ENCODE measurements around the gene TMA16. TPM values are rescaled to one million over a fixed set of nuclear protein-coding genes. Genes with fewer than 3 reads are reported as not detected.

The TMA16 gene
- total and polyA plus RNA-seq, 2 donors (not counting 3 experiments of a cell fraction or from before 2014, with no cell fraction given), result 4.2 to 42.7 TPM

GRCh38 chr4:163473576-163473975 is 20.9 kb upstream of the TMA16 start, which contains the start of gene TKTL2:
Gene TKTL2 (minus strand): TSS chr4:163473754. CDS start chr4:163473734, 20 bp downstream.
- H3K79me2 ChIP-seq (ENCODE audit: control insufficient read depth, insufficient read depth, low read length), result no peaks in the 10 kb centered on the region
- H3K9me1 ChIP-seq (replicated peaks; ENCODE audit: control insufficient read depth, extremely low read depth, insufficient read depth, low read length), result no peaks in the 10 kb centered on the region
- H3K4me1 ChIP-seq (ENCODE audit: control insufficient read depth, extremely low read depth, insufficient read depth, low read length), result no peaks in the 10 kb centered on the region
- intact Hi-C loops (cut with micrococcal nuclease) (no loop called here), dilution Hi-C loops (cut with MboI; ENCODE audit: extremely low pct_ligation_motif_present, low sequenced_read_pairs) (no loop called here)
- no peak within 1 kb of the TSS for H3K4me3 ChIP-seq (replicated peaks in 1 of 3; ENCODE audit: insufficient read depth in 1 of 3, low read depth in 1 of 3, low read length in 3 of 3)
- H3K27me3 ChIP-seq (ENCODE audit: control insufficient read depth in 2 of 2, insufficient read depth in 2 of 2, low read length in 2 of 2), result peaks cover 0 to 3% of the 10 kb centered on the region in 2 experiments
- no peaks in the 10 kb centered on the region for H4K20me1 ChIP-seq (replicated peaks; ENCODE audit: control insufficient read depth, extremely low read depth, insufficient read depth, low read length)
- CTCF ChIA-PET, result no interaction called here
- no peaks in the 10 kb centered on the region for H3K36me3 ChIP-seq (ENCODE audit: control insufficient read depth in 2 of 2, extremely low read depth in 1 of 2, insufficient read depth in 2 of 2, low read length in 2 of 2)
- H3K9me3 ChIP-seq (replicated peaks; ENCODE audit: control insufficient read depth, insufficient read depth, low read length), result no peaks in the 10 kb centered on the region
- BruUV-seq (replicated peaks), result no TSS peak
- no peak within 1 kb of the TSS for H2AFZ ChIP-seq (ENCODE audit: low read depth, low read length)
- POLR2A ChIA-PET, result no interaction called here
- no peak for FAIRE-seq
- H3K27ac ChIP-seq (ENCODE audit: insufficient read depth, low read depth, low read length), result no peak within 1 kb of the TSS
- no peak for TF ChIP-seq MYC (IDR thresholded peaks at IDR 0.05; ENCODE audit: low read depth, low read length)
- TF ChIP-seq POLR2AphosphoS5 (IDR thresholded peaks at IDR 0.05; ENCODE audit: insufficient read depth, low read depth, low read length), result no peak
- TF ChIP-seq GATA2 (IDR thresholded peaks at IDR 0.05; ENCODE audit: insufficient read depth, insufficient read length, low read depth, low read length), result no peak
- TF ChIP-seq MAX (IDR thresholded peaks at IDR 0.05; ENCODE audit: insufficient read depth, insufficient read length), result no peak
- H3K9ac ChIP-seq (replicated peaks; ENCODE audit: extremely low read depth, insufficient read depth, low read length), result no peak within 1 kb of the TSS
- DNase-seq (ENCODE audit: low read depth, low spot score), result no peak
- H3K4me2 ChIP-seq (ENCODE audit: insufficient read depth, low read length), result no peak within 1 kb of the TSS

GRCh38 chr4:163474027-163474426 is 20.5 kb upstream of the TMA16 start:
- H3K4me1 ChIP-seq (ENCODE audit: control insufficient read depth, extremely low read depth, insufficient read depth, low read length), result no peaks in the 10 kb centered on the region
- H3K79me2 ChIP-seq (ENCODE audit: control insufficient read depth, insufficient read depth, low read length), result no peaks in the 10 kb centered on the region
- dilution Hi-C loops (cut with MboI; ENCODE audit: extremely low pct_ligation_motif_present, low sequenced_read_pairs), result no loop called here

More at GRCh38 chr4:163474027-163474426, 20.5 kb upstream of the TMA16 start:
- no peak overlapping the region for H3K4me2 ChIP-seq (ENCODE audit: insufficient read depth, low read length)
- H3K27ac ChIP-seq (ENCODE audit: insufficient read depth, low read depth, low read length), result no peak overlapping the region
- H3K36me3 ChIP-seq (ENCODE audit: control insufficient read depth in 2 of 2, extremely low read depth in 1 of 2, insufficient read depth in 2 of 2, low read length in 2 of 2), result no peaks in the 10 kb centered on the region
- no peak overlapping the region for H2AFZ ChIP-seq (ENCODE audit: low read depth, low read length)
- no peak overlapping the region for H3K9ac ChIP-seq (replicated peaks; ENCODE audit: extremely low read depth, insufficient read depth, low read length)
- DNase-seq (ENCODE audit: low read depth, low spot score) (no peak), FAIRE-seq (no peak)
- BruUV-seq (replicated peaks), result no TSS peak
- no peaks in the 10 kb centered on the region for H4K20me1 ChIP-seq (replicated peaks; ENCODE audit: control insufficient read depth, extremely low read depth, insufficient read depth, low read length)
- peaks cover 0 to 3% of the 10 kb centered on the region in 2 experiments for H3K27me3 ChIP-seq (ENCODE audit: control insufficient read depth in 2 of 2, insufficient read depth in 2 of 2, low read length in 2 of 2)
- H3K9me3 ChIP-seq (replicated peaks; ENCODE audit: control insufficient read depth, insufficient read depth, low read length), result no peaks in the 10 kb centered on the region
- ChIA-PET CTCF (interaction anchor here (1.1 kb wide), 1 partner anchor 10 kb away, joined by 4 read pairs; no protein-coding TSS in a partner anchor), POLR2A (no interaction called here)
- no peaks in the 10 kb centered on the region for H3K9me1 ChIP-seq (replicated peaks; ENCODE audit: control insufficient read depth, extremely low read depth, insufficient read depth, low read length)
- TF ChIP-seq CTCF (IDR thresholded peaks at IDR 0.05; ENCODE audit: extremely low read depth in 1 of 2, insufficient read depth in 1 of 2, low read depth in 1 of 2, low read length in 2 of 2) (no peak), MYC (IDR thresholded peaks at IDR 0.05; ENCODE audit: low read depth, low read length) (no peak)
- H3K4me3 ChIP-seq (replicated peaks in 1 of 3; ENCODE audit: insufficient read depth in 1 of 3, low read depth in 1 of 3, low read length in 3 of 3), result no peak overlapping the region
- intact Hi-C loops (cut with micrococcal nuclease), result no loop called here

All from endothelial cell of umbilical vein (primary cell).